AG04450 (cell line): ENCODE measurements around the gene PSMD4. TPM values are rescaled to one million over a fixed set of nuclear protein-coding genes. Genes with fewer than 3 reads are reported as not detected.

Source experiments
- CTCF ChIA-PET: fragments of 300-600, 350-600 bp; formaldehyde crosslinking; extraction: SDS; loops from one replicate; lab custom pipeline; 2022; ENCODE audit warnings: antibody characterized with exemption, inconsistent platforms; lab: Charles Lee
- POLR2A ChIA-PET: fragments of 350-600 bp; formaldehyde crosslinking; extraction: SDS; loops from one replicate; lab custom pipeline; 2021; ENCODE audit warnings: antibody characterized with exemption, inconsistent platforms; lab: Yijun Ruan, JAX
- DNase-seq: peaks from one replicate; pipeline ENCODE4 v3.0.0-alpha.2; 2011; ENCODE audit warnings: low read depth, low spot score
- H3K27ac ChIP-seq: one replicate; pipeline ENCODE4 v1.5.1; 2012; ENCODE audit warnings: low read depth, low read length, control low read depth
- H3K27me3 ChIP-seq: one replicate; pipeline ENCODE4 v1.6.0; 2012; ENCODE audit warnings: low read length; ENCODE audit not compliant: control insufficient read depth, insufficient read depth
- H3K4me3 ChIP-seq: 2 replicates; pipeline ENCODE4 v1.5.1; 2011; ENCODE audit warnings: mild to moderate bottlenecking, low read depth, low read length, control low read depth
- H3K9me3 ChIP-seq: 2 replicates; pipeline ENCODE4 v1.5.1; 2012; ENCODE audit warnings: low read length; ENCODE audit not compliant: control insufficient read depth, insufficient read depth
- CTCF ChIP-seq: IDR thresholded peaks from 2 replicates; pipeline ENCODE4 v1.5.1; 2011; ENCODE audit warnings: low read depth, low read length, control low read depth, inconsistent platforms
- polyA plus RNA-seq: library from polyadenylated mRNA; depleted of rRNA; stranded (reverse); fragments of >200 nt; gene quantifications from 2 replicates; pipeline ENCODE4 v1.2.3, GENCODE V29; 2011

The PSMD4 gene
- polyA plus RNA-seq, 1 experiment = 258 TPM

DNA sequence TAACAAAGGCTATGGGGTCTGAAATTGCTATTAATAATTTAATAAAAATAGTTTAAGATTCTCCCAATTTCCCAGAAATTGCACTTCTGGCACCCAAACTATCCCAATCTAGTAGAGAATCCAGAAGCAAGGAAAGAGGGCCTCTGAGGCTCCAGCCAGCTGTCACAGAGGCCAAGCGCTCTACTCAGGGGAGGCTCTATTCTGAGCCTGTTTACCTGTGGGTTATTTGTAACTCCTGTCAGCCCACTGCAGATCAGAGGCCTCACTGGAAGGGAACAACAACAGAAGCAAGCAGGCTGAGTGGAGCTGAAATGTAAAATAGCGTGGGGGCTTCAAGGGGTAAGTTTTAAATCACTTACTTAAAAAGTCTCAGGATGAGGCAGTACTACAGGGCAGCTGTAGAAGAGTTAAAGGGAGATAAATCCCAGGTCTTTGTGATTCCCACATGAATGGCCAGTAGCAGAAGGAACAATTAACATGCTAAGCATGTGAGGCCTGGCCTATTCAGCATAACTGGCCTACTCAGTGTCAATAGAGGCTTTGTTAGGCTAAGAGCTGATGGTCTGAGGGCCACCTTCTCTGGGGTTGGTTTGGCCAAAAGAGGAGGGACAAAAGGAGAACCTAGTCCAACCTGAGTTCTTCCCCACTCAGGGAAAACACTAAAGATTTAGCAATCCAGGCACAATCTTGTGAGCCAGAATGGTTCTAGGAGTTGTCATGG is 40.4 kb downstream of the PSMD4 start:
- Histone ChIP-seq H3K27me3 (no peaks in the 10 kb centered on the region), H3K27ac (no peak overlapping the region), H3K9me3 (no peaks in the 10 kb centered on the region), H3K4me3 (no peak overlapping the region)
- TF ChIP-seq CTCF = no peak
- DNase-seq = no peak
- POLR2A ChIA-PET = interaction anchor here (1.2 kb wide), 1 partner anchor 13 kb away, joined by 3 read pairs; the partner anchor contains the start of gene ZNF687
- CTCF ChIA-PET = interaction anchor here (3.4 kb wide), 1 partner anchor 46 kb away, joined by 71 read pairs; no protein-coding TSS in a partner anchor

DNA sequence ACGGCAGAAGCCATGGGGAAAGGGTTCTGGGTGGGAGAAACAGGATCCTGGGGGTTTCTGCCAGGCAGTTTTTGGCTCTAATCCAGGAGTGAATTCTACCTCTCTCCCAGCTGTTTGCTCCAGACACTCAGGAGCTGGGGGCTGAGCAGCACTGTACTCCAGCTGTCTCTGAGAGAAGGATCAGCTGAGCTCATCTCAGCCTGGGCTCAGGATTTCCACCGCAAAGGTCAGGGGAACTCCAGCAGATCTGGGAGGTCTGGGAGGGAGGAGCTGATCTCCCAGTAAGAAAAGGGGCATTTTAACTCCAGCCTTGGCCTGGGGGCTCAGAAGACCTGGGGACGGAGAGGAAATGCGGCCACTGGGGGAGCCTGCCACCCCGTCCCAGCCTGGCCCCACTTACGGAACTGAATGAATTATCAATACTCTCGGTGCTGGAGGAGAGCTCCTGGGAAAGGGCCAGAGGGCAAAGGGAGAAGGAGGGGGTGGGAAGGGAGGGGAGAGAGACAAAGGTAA is 55.3 kb downstream of the PSMD4 start:
- peak overlapping the region; percentile 21 for H3K4me3 ChIP-seq
- H3K27me3 ChIP-seq = no peaks in the 10 kb centered on the region
- H3K9me3 ChIP-seq = no peaks in the 10 kb centered on the region
- peak; percentile 76 for DNase-seq
- no peak for TF ChIP-seq CTCF
- ChIA-PET CTCF (interaction anchor here (0.8 to 16.2 kb wide), 7 partner anchors 9 to 210 kb away, joined by 3 to 427 read pairs (median 4); no protein-coding TSS in a partner anchor), POLR2A (interaction anchor here (0.6 to 3.0 kb wide), 6 partner anchors 9 to 90 kb away, joined by 3 to 45 read pairs (median 7); partner anchors contain the start of genes PI4KB, SELENBP1 and ZNF687)
- H3K27ac ChIP-seq = peak overlapping the region; percentile 86

DNA sequence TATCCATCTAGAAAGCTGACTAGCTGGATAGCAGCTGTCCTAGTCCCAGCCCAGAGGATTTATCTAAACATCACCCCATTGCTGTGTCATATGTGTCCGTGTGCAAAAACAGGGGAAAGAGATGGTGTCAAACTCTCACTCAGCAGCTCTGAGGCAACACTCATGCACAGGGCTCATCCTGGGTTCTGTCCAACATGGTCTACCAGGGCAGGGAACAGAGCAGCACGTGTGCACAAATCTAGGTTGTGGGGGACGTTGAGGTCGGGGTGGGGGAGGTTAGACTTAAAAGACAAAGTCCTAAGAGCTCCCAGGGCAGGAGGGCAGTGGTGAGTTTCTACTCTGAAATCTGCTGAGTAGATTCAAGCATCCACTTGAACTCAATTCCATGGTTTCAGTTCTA is 56.5 kb downstream of the PSMD4 start:
- Histone ChIP-seq H3K27ac (peak overlapping the region; percentile 80), H3K27me3 (no peaks in the 10 kb centered on the region), H3K4me3 (no peak overlapping the region; the same call in 1 of the 2 replicates), H3K9me3 (no peaks in the 10 kb centered on the region)
- no peak for DNase-seq
- no peak for TF ChIP-seq CTCF
- CTCF ChIA-PET = interaction anchor here (1.2 to 16.2 kb wide), 3 partner anchors 10 to 211 kb away, joined by 3 to 427 read pairs (median 68); no protein-coding TSS in a partner anchor
- POLR2A ChIA-PET = interaction anchor here (0.6 to 3.0 kb wide), 10 partner anchors 10 to 1346 kb away, joined by 3 to 45 read pairs (median 6); partner anchors contain the start of genes PI4KB, PSMB4, SELENBP1 and ZNF687

DNA sequence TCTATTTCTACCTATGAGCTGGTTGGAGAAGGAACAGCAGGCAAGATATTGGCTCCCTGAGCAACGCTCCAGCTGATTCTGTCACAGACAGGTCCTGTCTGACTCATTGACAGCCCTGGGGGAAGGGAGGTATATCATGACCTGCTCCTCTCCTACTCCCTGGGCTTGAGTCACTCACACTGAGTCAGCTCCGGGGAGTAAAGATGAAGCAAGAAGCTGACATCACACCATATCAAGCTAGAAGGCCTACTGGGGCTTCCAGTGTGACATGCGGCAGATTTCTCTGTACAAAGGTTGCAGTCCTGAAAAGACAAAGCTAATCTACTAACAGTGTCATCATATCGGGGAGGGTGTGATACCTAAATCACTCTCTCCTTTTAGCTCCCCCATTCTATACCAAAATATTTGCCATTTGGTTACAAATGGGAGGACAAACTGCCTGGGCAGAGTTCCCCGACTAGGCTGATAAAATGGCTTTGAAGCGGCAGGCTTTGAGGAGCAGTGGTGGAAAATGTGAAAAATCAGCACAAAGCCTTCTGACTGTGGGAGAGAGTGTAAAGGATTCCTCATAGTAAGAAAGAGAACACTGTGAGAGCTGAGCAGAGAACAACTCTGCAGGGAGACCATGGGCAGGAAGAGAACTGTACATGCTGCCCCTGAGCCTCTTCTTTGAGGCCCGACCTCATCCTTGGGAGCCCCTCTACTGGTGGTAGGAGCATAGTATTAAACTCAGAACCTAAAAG is 57.2 kb downstream of the PSMD4 start:
- H3K4me3 ChIP-seq = no peak overlapping the region
- no peak for TF ChIP-seq CTCF
- H3K27ac ChIP-seq = peak overlapping the region; percentile 99
- DNase-seq = peak; percentile 97
- no peaks in the 10 kb centered on the region for H3K9me3 ChIP-seq
- ChIA-PET POLR2A (interaction anchor here (0.7 to 3.0 kb wide), 9 partner anchors 11 to 253 kb away, joined by 3 to 45 read pairs (median 4); partner anchors contain the start of genes PI4KB, PSMB4, SELENBP1 and ZNF687), CTCF (interaction anchor here (0.7 to 16.2 kb wide), 3 partner anchors 11 to 60 kb away, joined by 3 to 427 read pairs (median 68); no protein-coding TSS in a partner anchor)
- no peaks in the 10 kb centered on the region for H3K27me3 ChIP-seq
